Measurements from ENCODE around the gene PIN1. TPM values are rescaled to one million over a fixed set of nuclear protein-coding genes. Genes with fewer than 3 reads are reported as not detected.
"Not testable (repeated sequence)": the region's sequence is repeated elsewhere in the genome, so short reads cannot be mapped to it uniquely, and the experiment has no call there.

Gene PIN1
- total and polyA plus RNA-seq, 7 donors = 49.6 to 81.1 (median 63.9) TPM

DNA sequence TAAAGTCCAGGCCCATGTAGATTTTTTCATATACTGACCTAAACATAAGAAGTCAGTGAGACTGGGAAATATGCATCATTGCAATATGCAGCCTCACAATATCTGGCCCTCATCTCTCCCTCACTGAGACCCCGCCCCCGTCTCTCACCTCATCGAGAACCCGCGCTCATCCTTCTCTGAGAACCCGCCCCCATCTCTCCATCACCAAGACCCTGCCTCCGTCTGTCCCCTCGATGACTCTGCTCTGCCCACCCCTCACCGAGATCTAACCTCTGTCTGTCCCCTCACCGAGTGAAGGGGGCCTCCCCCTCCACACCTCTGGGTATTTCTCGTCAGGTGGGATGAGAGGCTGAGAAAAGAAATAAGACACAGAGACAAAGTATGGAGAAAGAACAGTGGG is 46.1 kb upstream of the PIN1 start:
- intact Hi-C loops (cut with DNase I) = no loop called here
- 72 to 78% (median 77%) methylated on average over 11 of the region's 11 CpGs for WGBS, 3 donors
- Histone ChIP-seq H3K36me3 (ENCODE audit: insufficient read depth in 1 of 2, low read depth in 1 of 2) (no peaks in the 10 kb centered on the region), H3K27ac (no peak overlapping the region), H3K27me3 (ENCODE audit: insufficient read depth in 3 of 3, low read length in 2 of 3) (peaks cover 0 to 44% (median 4%) of the 10 kb centered on the region in 3 donors), H3K4me3 (no peak overlapping the region), H3K4me1 (no peaks in the 10 kb centered on the region), H3K9me3 (no peaks in the 10 kb centered on the region)
- ATAC-seq (no peak), DNase-seq (no peak)
- TF ChIP-seq, protein P1, sequence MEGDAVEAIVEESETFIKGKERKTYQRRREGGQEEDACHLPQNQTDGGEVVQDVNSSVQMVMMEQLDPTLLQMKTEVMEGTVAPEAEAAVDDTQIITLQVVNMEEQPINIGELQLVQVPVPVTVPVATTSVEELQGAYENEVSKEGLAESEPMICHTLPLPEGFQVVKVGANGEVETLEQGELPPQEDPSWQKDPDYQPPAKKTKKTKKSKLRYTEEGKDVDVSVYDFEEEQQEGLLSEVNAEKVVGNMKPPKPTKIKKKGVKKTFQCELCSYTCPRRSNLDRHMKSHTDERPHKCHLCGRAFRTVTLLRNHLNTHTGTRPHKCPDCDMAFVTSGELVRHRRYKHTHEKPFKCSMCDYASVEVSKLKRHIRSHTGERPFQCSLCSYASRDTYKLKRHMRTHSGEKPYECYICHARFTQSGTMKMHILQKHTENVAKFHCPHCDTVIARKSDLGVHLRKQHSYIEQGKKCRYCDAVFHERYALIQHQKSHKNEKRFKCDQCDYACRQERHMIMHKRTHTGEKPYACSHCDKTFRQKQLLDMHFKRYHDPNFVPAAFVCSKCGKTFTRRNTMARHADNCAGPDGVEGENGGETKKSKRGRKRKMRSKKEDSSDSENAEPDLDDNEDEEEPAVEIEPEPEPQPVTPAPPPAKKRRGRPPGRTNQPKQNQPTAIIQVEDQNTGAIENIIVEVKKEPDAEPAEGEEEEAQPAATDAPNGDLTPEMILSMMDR (IDR thresholded peaks at IDR 0.05) = no peak

DNA sequence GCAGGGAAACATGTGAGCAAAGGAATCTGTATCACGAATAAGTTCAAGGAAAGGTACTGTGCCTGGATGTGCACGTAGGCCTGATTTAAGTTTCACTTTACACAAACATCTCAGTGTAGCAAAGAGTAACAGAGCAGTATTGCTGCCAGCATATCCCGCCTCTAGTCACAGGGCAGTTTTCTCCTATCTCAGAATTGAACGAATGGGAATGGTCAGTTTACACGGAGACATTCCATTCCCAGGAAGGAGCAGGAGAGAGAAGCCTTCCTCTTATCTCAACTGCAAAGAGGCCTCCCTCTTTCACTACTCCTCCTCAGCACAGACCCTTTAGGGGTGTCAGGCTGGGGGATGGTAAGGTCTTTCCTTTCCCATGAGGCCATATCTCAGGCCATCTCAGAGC is 45.5 kb upstream of the PIN1 start:
- not testable (repeated sequence) for H3K36me3 ChIP-seq (ENCODE audit: insufficient read depth in 1 of 2, low read depth in 1 of 2)

DNA sequence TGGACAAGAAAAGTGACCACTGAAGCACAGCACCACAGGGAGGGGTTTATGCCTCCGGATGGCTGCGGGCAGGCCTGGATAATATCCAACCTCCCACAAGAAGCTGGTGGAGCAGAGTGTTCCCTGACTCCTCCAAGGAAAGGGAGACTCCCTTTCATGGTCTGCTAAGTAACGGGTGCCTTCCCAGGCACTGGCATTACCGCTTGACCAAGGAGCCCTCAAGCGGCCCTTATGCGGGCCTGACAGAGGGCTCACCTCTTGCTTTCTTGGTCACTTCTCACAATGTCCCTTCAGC is 44.1 kb upstream of the PIN1 start:
- not testable (repeated sequence) for DNase-seq; H3K4me1 ChIP-seq; ATAC-seq; H3K9me3 ChIP-seq; H3K27ac ChIP-seq; H3K36me3 ChIP-seq (ENCODE audit: insufficient read depth in 1 of 2, low read depth in 1 of 2)
- peak overlapping the region; percentile 52 for H3K4me3 ChIP-seq
- intact Hi-C loops (cut with DNase I) = loop anchor here (5.0 kb wide), 2 partner anchors 164 to 479 kb away; no protein-coding TSS in a partner anchor
- 72 to 83% (median 76%) methylated on average over 6 of the region's 6 CpGs for WGBS, 3 donors
- H3K27me3 ChIP-seq (ENCODE audit: insufficient read depth in 3 of 3, low read length in 2 of 3) = peaks cover 0 to 33% (median 2%) of the 10 kb centered on the region in 3 donors

More for the DNA sequence above, 45.5 kb upstream of the PIN1 start:
- ATAC-seq; H3K9me3 ChIP-seq; H3K27ac ChIP-seq; DNase-seq; H3K4me3 ChIP-seq; H3K4me1 ChIP-seq; intact Hi-C loops (cut with DNase I): not testable (repeated sequence)
- H3K27me3 ChIP-seq (ENCODE audit: insufficient read depth in 3 of 3, low read length in 2 of 3) = peaks cover 0 to 40% (median 4%) of the 10 kb centered on the region in 3 donors
- 46 to 51% (median 50%) methylated on average over 5 of the region's 5 CpGs for WGBS, 3 donors

DNA sequence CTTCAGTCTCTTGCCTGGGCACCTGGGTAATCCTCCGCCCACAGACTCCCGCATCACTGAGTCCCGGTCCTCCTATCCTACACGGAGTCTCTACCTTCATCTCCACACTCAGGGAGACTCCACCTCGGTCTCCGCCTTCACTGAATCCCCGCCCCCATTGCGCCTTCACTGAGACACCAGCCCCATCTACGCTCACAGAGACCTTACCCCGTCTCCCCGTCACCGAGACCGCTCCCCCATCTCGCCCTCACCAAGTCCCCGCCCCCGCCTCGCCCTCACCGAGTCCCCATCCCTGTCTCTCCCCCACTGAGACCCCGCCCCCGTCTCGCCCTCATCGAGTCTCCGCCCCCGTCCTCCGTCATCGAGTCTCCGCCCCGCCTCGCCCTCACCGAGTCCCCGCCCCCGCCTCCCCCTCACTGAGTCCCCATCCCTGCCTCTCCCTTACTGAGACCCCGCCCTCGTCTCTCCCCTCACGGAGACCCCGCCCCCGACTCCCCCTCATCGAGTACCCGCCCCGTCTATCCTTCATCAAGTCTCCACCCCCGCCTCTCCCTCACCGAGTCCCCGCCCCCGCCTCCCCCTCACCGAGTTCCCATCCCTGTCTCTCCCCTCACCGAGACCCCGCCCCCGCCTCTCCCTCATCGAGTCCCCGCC is 43.4 kb upstream of the PIN1 start:
- peak; percentile 72 to 77 (median 73) for ATAC-seq

DNA sequence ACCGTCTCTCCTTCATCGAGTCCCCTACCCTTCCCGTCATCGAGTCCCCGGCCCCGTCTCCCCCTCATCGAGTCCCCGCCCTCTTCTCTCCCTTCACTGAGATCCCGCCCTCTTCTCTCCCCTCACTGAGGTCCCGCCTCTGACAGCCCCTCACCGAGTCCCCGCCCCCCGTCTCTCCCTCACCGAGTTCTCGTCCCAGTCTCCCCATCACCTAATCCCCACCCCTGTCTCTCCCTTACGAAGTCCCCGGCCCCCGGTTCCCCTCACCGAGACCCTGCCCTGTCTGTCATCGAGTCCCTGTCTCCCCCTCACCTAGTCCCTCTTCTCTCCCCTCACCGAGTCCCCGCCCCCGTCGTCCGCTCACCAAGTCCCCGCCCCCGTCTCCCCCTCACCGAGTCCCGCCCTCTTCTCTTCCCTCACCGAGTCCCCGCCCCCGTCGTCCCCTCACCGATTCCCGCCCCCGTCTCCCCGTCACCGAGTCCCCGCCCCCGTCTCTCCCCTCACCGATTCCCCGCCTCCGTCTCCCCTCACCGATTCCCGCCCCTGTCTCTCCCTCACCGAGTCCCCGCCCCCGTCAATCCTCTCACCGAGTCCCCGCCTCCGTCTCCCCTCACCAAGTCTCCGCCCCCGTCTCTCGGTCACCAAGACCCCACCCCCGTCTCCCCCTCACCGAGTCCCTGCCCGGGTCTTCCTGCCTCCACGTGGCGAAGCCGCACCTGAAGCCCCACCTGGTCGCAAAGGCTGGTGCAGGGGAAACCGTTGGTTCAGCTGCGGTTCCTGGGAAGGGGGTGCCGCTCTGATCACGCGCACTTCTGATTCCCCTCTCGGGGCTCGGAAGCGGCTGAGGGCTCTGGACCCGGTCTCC is 42.7 kb upstream of the PIN1 start:
- peak overlapping the region; percentile 67 for H3K4me3 ChIP-seq
- peak; percentile 70 to 81 (median 74) for ATAC-seq
- TF ChIP-seq, protein P1 (IDR thresholded peaks at IDR 0.05) = no peak
- H3K27ac ChIP-seq = peak overlapping the region; percentile 62
- H3K36me3 ChIP-seq (ENCODE audit: insufficient read depth in 1 of 2, low read depth in 1 of 2) = no peaks in the 10 kb centered on the region
- intact Hi-C loops (cut with DNase I) = loop anchor here (2.0 to 5.0 kb wide), 3 partner anchors 164 to 480 kb away; no protein-coding TSS in a partner anchor
- DNase-seq = peak; percentile 93 to 94
- no peaks in the 10 kb centered on the region for H3K9me3 ChIP-seq
- H3K4me1 ChIP-seq = no peaks in the 10 kb centered on the region
- peaks cover 0 to 20% (median under 1%) of the 10 kb centered on the region in 3 donors for H3K27me3 ChIP-seq (ENCODE audit: insufficient read depth in 3 of 3, low read length in 2 of 3)
- 2 to 4% (median 3%) methylated on average over 61 to 69 of the region's 70 CpGs for WGBS, 3 donors

More for the DNA sequence above, 43.4 kb upstream of the PIN1 start:
- TF ChIP-seq, protein P1 (IDR thresholded peaks at IDR 0.05) = no peak
- DNase-seq = peak; percentile 95
- H3K36me3 ChIP-seq (ENCODE audit: insufficient read depth in 1 of 2, low read depth in 1 of 2) = no peaks in the 10 kb centered on the region
- H3K4me1 ChIP-seq = no peaks in the 10 kb centered on the region
- H3K27ac ChIP-seq = no peak overlapping the region
- no peaks in the 10 kb centered on the region for H3K9me3 ChIP-seq
- WGBS, 3 donors = 3 to 4% (median 3%) methylated on average over 40 to 50 of the region's 50 CpGs
- intact Hi-C loops (cut with DNase I) = loop anchor here (2.0 to 5.0 kb wide), 3 partner anchors 163 to 479 kb away; no protein-coding TSS in a partner anchor
- H3K27me3 ChIP-seq (ENCODE audit: insufficient read depth in 3 of 3, low read length in 2 of 3) = peaks cover 0 to 27% (median 2%) of the 10 kb centered on the region in 3 donors
- peak overlapping the region; percentile 67 for H3K4me3 ChIP-seq

Data from psoas muscle (tissue), 8 donors.